Keratinocyte (primary cell): ENCODE data around the gene CYP1A2. TPM values are rescaled to one million over a fixed set of nuclear protein-coding genes. Genes with fewer than 3 reads are reported as not detected.

ENCODE experiments used
- DNase-seq: peaks from one replicate; pipeline ENCODE4 v3.0.0-alpha.2; 2011; ENCODE audit warnings: low read depth, missing footprints, low spot score
- FAIRE-seq: peaks from 2 replicates; lab custom pipeline; 2011; peaks lifted over from hg19 to GRCh38; lab: Jason Lieb, UNC
- H2AFZ ChIP-seq: 2 replicates; pipeline ENCODE4 v1.6.0; 2012; ENCODE audit warnings: low read length, control low read depth, inconsistent platforms; ENCODE audit not compliant: control insufficient read depth
- H3K27ac ChIP-seq: 2 replicates; pipeline ENCODE4 v1.5.1; 2011; ENCODE audit warnings: low read length; ENCODE audit not compliant: control insufficient read depth, insufficient read depth
- H3K27me3 ChIP-seq: 3 replicates; pipeline ENCODE4 v1.6.0; 2011; ENCODE audit warnings: low read length; ENCODE audit not compliant: control insufficient read depth, insufficient read depth; ENCODE audit errors: extremely low read depth
- H3K36me3 ChIP-seq, 2 experiments: 2 replicates in 1 of 2; 3 replicates in 1 of 2; pipeline ENCODE4 v1.5.1; 2011; ENCODE audit warnings: low read length in 2 of 2, mild to moderate bottlenecking in 1 of 2; ENCODE audit not compliant: control insufficient read depth in 2 of 2, insufficient read depth in 2 of 2; ENCODE audit errors: extremely low read depth in 1 of 2
- H3K4me1 ChIP-seq: 3 replicates; pipeline ENCODE4 v1.5.1; 2011; ENCODE audit warnings: low read length; ENCODE audit not compliant: control insufficient read depth, insufficient read depth; ENCODE audit errors: extremely low read depth
- H3K4me2 ChIP-seq: 3 replicates; pipeline ENCODE4 v1.6.0; 2011; ENCODE audit warnings: low read depth, low read length; ENCODE audit not compliant: control insufficient read depth, insufficient read depth; ENCODE audit errors: extremely low read depth
- H3K4me3 ChIP-seq, 3 experiments: fragments of 200-600 bp in 1 of 3; sonication (generic) in 1 of 3; 2 replicates in 2 of 3; 3 replicates in 1 of 3; pipeline ENCODE4 v1.5.1; 2011 to 2016; ENCODE audit warnings: low read length in 3 of 3, mild to moderate bottlenecking in 3 of 3, control low read depth in 2 of 3, inconsistent platforms in 1 of 3, low read depth in 1 of 3, mixed read lengths in 1 of 3, mixed run types in 1 of 3, moderate library complexity in 1 of 3; ENCODE audit not compliant: control insufficient read depth in 2 of 3, insufficient read depth in 2 of 3; ENCODE audit errors: extremely low read depth in 1 of 3
- H3K79me2 ChIP-seq: 2 replicates; pipeline ENCODE4 v1.6.0; 2012; ENCODE audit warnings: low read length; ENCODE audit not compliant: control insufficient read depth, insufficient read depth
- H3K9ac ChIP-seq: 3 replicates; pipeline ENCODE4 v1.6.0; 2011; ENCODE audit warnings: low read length; ENCODE audit not compliant: control insufficient read depth, insufficient read depth; ENCODE audit errors: extremely low read depth
- H3K9me1 ChIP-seq: 3 replicates; pipeline ENCODE4 v1.6.0; 2011; ENCODE audit warnings: low read length; ENCODE audit not compliant: control insufficient read depth, insufficient read depth; ENCODE audit errors: extremely low read depth
- H3K9me3 ChIP-seq: 2 replicates; pipeline ENCODE4 v1.5.1; 2012; ENCODE audit warnings: low read depth, low read length; ENCODE audit not compliant: control insufficient read depth
- H4K20me1 ChIP-seq: 3 replicates; pipeline ENCODE4 v1.6.0; 2011; ENCODE audit warnings: low read length; ENCODE audit not compliant: control insufficient read depth, insufficient read depth; ENCODE audit errors: extremely low read depth
- EZH2 ChIP-seq: IDR thresholded peaks from one replicate; pipeline ENCODE4 v1.6.1; 2012; ENCODE audit warnings: inconsistent platforms, mild to moderate bottlenecking, low read length, moderate library complexity
- dilution Hi-C: fragments of 300-500 bp; cut with MboI; formaldehyde crosslinking; loops from one replicate; pipeline ENCODE4 v1.7.0; 2020; ENCODE audit warnings: low sequenced_read_pairs; ENCODE audit not compliant: extremely low pct_ligation_motif_present
- polyA plus RNA-seq, 5 experiments: library from polyadenylated mRNA; depleted of rRNA in 3 of 5; stranded (reverse) in 3 of 5; stranded (forward) in 1 of 5; unstranded in 1 of 5; fragments of >200 nt; gene quantifications; 1 replicate in 1 of 5; 2 replicates in 3 of 5; 3 replicates in 1 of 5; pipeline versions ENCODE4 v1.2.1 to v1.2.3, GENCODE V29; 2011 to 2012; ENCODE audit warnings: missing spikeins in 2 of 5, low read depth in 1 of 5, low replicate concordance in 1 of 5
- TF ChIP-seq, protein P1 (sequence below), 3 experiments: IDR thresholded peaks in 1 of 3; conservative IDR thresholded peaks in 1 of 3; optimal IDR thresholded peaks in 1 of 3; 2 replicates in 2 of 3; 3 replicates in 1 of 3; pipeline versions ENCODE3 to v1.5.1; 2011; ENCODE audit warnings: low read length in 3 of 3, mild to moderate bottlenecking in 3 of 3, moderate library complexity in 2 of 3, control low read depth in 1 of 3, inconsistent platforms in 1 of 3; ENCODE audit not compliant: insufficient read depth in 2 of 3; ENCODE audit errors: extremely low read depth in 1 of 3

CYP1A2 gene
- polyA plus RNA-seq, 1 donor (not counting 4 experiments of a cell fraction or from before 2014, with no cell fraction given) = 0.04 TPM

- Histone ChIP-seq H3K27ac (no peak overlapping the region), H3K4me1 (peaks cover 11% of the 10 kb centered on the region), H3K9me1 (no peaks in the 10 kb centered on the region), H3K36me3 (no peaks in the 10 kb centered on the region), H3K9ac (no peak overlapping the region), H4K20me1 (no peaks in the 10 kb centered on the region), H3K4me2 (peak overlapping the region; percentile 4), H3K79me2 (no peaks in the 10 kb centered on the region), H3K27me3 (peaks cover 14% of the 10 kb centered on the region), H3K4me3 (no peak overlapping the region), H2AFZ (no peak overlapping the region), H3K9me3 (no peaks in the 10 kb centered on the region)
- FAIRE-seq = no peak
- no peak for DNase-seq
- TF ChIP-seq EZH2 = no peak
- TF ChIP-seq, protein P1, sequence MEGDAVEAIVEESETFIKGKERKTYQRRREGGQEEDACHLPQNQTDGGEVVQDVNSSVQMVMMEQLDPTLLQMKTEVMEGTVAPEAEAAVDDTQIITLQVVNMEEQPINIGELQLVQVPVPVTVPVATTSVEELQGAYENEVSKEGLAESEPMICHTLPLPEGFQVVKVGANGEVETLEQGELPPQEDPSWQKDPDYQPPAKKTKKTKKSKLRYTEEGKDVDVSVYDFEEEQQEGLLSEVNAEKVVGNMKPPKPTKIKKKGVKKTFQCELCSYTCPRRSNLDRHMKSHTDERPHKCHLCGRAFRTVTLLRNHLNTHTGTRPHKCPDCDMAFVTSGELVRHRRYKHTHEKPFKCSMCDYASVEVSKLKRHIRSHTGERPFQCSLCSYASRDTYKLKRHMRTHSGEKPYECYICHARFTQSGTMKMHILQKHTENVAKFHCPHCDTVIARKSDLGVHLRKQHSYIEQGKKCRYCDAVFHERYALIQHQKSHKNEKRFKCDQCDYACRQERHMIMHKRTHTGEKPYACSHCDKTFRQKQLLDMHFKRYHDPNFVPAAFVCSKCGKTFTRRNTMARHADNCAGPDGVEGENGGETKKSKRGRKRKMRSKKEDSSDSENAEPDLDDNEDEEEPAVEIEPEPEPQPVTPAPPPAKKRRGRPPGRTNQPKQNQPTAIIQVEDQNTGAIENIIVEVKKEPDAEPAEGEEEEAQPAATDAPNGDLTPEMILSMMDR (optimal IDR thresholded peaks at IDR 0.05 in 1 of 3, IDR thresholded peaks at IDR 0.05 in 1 of 3, conservative IDR thresholded peaks at IDR 0.05 in 1 of 3; ENCODE audit: extremely low read depth in 1 of 3, insufficient read depth in 2 of 3, low read length in 3 of 3) = no peak
- dilution Hi-C loops = no loop called here
Observed at GRCh38 chr15:74768099-74768770, 19.6 kb downstream of the CYP1A2 start.

DNA sequence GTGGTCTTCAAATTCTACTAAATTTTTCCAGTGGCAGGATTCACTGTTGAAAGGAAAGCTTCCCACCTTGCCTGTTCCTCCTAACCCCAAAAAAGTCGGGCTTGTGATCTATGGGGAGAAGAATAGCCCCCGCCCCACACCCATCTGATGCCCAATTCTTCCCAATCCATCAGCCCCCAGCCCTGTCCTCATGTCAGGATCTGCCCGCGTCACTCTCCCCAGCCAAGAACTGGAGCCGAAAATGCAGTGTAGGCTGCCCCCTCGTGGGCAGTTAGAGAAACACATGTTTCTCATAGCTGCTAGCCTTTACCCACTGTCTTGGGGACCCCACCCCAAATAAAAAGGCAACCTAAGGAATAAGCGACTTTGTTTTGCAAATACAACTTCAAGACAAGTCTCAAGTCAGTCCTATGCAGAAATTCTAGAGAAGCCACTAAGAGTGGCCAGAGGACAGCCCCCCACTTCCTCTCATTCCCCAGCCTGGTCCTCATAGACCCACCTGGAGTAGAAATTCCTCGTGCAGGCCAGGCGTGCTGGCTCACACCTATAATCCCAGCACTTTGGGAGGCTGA, 20.2 kb downstream of the CYP1A2 start:
- Histone ChIP-seq H3K79me2 (no peaks in the 10 kb centered on the region), H3K4me1 (peaks cover 7% of the 10 kb centered on the region), H3K4me2 (peak overlapping the region; percentile 4), H3K9me3 (no peaks in the 10 kb centered on the region), H3K27me3 (peaks cover 14% of the 10 kb centered on the region), H4K20me1 (no peaks in the 10 kb centered on the region), H3K9ac (no peak overlapping the region), H3K27ac (no peak overlapping the region), H3K4me3 (no peak overlapping the region), H3K36me3 (no peaks in the 10 kb centered on the region), H2AFZ (no peak overlapping the region), H3K9me1 (no peaks in the 10 kb centered on the region)
- peak; percentile 75 for FAIRE-seq
- dilution Hi-C loops = no loop called here
- TF ChIP-seq EZH2 = no peak
- TF ChIP-seq, protein P1 (optimal IDR thresholded peaks at IDR 0.05 in 1 of 3, IDR thresholded peaks at IDR 0.05 in 1 of 3, conservative IDR thresholded peaks at IDR 0.05 in 1 of 3; ENCODE audit: extremely low read depth in 1 of 3, insufficient read depth in 2 of 3, low read length in 3 of 3) = peak; percentile 71 to 91 (median 82)
- no peak for DNase-seq
